HG03520 (cell line): ENCODE data around the gene RDH5.

Experiments
- ATAC-seq: cut with Tn5 transposase; IDR thresholded peaks from one replicate; pipeline ENCODE4 v1.9.1; 2021; ENCODE audit warnings: mild to moderate bottlenecking, moderate library complexity; ENCODE audit not compliant: unreplicated experiment

RDH5 gene

DNA sequence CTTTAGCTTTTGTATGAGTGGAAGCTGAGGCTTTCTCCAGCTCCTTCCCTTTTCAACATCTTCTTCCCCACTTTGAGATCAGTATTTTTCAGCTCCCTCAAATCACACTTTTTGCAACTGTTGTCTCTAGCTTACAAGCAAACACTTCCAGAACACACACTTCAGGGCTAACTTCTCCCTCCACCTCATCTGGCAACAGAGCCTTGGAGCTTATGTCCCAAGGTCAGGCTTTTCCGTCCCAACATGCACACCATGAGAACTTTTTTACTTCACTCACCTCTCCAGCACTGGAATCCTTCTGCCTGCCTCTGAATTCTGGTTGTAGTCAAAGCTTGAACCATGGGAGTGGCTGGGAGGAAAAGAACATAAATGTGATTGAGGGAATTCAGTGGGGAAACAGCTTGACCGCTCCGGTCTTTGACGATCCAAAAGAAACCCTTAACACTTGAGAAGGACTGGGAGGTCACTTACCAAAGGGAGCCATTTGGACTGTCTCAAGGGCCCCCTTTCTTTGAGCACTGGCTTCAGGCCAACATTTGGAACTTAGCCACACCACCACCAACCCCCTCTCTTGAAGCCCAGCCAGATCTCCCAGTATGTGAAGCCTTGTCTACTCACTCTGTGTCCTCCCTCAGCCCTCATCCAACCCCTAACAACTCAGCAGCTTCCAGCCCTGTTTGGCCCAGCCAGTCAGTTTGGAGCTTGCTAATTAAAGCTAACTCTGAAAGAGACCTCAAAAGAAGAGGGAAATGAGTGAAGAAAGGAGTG, 8.2 kb upstream of the RDH5 start:
- no peak for ATAC-seq

DNA sequence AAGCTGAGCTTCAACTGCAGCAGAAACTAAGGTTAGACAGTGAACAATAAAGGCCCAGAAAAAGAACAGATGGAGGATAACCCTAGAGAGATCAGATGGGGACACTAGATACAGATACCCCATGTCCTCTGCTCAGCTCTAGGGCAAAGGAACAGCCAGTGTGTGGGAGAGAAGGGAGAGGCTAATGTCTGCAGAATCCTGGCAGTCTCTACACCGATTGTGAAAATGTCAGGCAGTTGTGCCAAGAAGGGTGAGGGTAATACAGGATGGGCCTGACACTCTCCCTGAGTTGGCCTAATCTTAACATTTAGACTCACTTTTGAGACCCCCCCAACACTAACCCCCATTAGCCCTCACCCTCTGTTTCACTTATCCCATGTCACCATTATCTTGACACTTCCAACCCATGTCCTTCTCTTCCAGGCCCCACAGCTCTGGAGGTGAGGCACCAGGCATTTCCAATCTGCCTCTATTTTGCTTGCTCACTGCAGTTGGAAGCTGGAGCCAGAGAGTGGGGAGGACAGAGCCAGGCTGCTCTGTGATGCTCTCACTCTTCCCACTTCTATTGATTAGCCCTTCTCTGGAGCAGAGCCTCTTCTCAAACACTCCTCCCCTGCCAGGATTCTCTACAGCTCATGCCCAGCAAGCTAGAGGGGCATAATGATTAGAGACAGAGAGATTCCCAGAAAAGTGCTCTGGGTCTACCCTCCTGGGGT, 7.3 kb upstream of the RDH5 start:
- ATAC-seq, result no peak

DNA sequence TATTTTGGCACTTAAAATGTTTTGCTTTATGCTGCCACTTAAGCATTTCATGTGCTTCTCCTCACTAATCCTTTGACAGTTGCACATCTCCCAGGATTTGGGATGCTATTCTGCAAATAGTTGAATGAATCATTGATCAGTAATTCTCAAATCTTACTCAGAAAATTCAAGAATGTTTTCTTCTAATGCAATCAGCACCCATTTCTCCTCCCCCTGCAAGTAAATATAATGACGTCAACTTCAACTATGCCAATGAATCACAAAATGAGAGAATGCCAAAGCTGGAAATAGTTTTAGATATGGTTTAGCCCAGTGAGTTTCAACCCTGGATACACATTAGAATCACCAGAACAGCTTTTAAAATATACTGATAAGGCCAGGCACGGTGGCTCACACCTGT, 6.5 kb upstream of the RDH5 start:
- ATAC-seq, result no peak

DNA sequence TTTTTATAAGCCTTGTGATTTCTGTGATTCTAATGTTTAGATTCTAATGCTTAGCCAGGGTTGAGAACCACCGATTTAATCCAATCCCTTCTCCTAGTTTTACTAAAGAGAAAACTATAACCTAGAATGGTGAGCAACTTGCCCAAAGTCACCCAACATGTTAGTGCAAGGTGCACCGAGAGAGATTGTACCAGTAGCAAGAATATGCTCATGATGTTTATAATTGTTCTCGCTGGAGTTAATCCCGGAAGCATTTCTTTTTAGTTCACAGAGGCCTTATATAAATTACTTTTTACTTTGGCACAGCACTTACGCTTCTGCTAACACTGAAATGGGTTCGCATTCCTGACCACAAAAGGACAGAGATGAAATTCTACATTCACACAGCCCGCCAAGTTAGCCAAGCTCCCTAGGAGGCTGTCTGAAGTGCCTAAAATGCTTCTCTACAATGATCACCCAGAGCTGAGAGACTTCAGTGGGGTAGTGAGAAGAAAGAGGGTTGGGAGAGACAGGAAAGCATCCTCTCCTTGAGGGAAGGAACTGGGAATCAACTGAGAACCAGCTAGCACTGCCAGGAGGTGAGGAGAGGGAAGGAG, 4.9 kb upstream of the RDH5 start:
- no peak for ATAC-seq

DNA sequence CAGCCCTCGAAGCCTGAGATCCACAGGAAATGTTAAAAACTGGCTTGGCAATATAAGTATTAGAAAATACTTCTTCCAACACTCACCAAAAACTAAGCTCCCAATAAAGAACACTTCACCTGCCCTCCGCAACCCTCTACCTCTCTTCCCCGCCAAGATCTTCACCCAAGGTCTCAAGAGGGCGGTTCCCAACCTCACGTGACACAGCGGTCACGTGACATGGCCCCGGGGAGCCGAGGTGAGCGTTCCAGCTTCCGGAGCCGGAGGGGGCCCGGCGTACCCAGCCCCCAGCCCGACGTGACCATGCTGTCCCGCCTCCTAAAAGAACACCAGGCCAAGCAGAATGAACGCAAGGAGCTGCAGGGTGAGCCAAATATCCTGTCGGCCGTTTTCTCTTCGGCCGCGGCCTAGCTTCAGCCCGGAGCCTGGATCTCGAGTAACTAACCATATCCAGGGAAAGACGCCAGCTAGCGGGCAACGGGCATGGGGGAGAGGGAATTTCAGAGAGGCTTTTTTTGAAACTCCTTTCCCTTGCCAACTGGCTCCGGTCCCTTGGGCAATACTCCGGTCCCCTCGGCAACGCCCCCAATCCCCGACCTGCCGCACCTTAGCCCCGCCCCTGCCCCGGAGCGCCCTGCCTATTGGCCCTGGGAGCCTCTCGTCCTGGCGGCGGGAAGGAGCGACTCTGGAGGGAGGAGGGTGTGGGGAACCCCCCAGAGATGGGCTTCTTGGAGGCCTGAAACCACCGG, 4.2 kb upstream of the RDH5 start, which contains the start of gene BLOC1S1:
BLOC1S1 (plus strand) TSS at position 214 of the 749 bp plus-strand sequence; CDS start at position 220, 6 bp downstream.
- ATAC-seq, result peak; percentile 84

DNA sequence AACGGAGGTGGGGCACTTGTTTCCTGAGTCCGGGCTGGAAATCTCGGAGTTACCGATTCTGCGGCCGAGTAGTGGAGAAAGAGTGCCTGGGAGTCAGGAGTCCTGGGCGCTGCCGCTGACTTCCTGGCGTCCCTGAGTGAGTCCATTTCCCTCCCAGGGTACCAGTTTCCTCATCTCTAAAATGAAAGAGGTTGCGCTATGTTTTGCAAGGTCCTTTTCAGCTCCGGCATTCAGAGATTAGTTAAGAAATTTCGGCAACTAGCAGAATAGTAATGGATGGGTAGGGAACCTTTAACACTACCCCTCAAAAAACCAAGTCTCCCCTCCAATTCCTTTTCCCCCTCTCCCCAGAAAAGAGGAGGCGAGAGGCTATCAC, 3.6 kb upstream of the RDH5 start:
- ATAC-seq, result no peak

DNA sequence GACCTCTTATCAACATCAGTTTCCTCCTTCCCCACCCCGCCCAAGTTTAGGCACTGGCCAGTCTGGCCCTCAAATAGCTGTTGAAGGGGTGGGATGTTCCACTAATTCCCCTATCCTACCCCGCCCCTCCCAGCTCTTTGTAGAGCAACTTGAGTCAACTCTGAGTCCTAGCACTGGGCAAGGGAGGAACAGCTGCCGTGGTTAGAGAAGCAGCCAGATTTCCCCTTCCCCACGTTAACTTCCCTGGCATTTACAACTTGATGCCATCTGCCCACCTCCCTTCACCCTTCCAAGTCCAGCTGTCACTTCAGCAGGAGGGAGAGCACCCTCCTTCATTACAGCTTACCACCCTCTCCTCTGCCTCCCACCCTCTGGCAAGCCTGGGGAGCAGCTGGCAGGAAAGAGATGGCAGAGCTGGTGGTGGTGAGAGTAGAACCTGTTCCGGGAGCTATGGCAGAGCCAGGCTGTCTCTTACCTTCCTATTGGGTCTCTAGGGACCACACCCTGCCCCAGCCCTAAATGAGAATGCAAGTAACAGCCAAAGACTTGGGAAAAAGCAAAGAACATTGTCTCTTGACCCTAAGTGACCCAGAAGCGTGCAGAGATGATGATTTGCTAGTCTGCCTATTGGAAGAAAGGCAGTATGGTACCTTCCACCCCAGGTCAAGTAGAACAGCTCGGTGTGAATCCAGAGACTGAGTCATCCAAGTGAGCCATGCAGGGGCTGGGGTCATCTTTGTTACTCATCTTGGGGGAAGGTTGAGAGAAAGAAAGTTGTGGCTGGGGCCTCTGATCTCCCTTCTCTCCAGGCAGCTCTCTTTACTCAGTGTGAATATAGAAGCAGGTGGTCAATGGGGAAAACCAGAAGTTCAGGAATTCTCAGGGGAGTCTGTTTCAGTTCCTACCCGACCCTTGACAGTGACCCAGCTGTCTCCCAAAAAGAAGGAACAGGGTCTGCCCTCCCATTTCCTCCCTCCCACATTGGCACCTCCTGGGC, 2.9 kb upstream of the RDH5 start:
- ATAC-seq, result no peak

DNA sequence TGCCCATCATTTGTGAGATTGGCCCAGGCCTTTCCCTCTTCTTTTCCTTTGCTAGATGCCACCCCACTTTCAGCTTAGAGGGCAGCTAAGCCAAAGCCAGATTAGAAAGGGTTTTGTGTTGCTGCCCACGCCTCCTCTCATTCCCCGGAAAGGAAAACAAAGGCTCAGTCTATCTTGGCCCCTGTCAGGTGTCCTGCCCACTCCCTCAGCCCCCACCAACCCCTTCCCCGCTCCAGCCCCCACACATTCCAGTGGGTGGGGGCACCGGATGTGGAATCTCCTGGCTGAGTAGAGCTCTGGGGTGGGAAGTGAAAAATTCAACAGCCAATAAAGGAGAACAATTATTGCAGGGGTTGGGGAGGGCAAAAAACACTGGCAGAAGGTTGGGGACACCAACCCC, 2.2 kb upstream of the RDH5 start:
- no peak for ATAC-seq

DNA sequence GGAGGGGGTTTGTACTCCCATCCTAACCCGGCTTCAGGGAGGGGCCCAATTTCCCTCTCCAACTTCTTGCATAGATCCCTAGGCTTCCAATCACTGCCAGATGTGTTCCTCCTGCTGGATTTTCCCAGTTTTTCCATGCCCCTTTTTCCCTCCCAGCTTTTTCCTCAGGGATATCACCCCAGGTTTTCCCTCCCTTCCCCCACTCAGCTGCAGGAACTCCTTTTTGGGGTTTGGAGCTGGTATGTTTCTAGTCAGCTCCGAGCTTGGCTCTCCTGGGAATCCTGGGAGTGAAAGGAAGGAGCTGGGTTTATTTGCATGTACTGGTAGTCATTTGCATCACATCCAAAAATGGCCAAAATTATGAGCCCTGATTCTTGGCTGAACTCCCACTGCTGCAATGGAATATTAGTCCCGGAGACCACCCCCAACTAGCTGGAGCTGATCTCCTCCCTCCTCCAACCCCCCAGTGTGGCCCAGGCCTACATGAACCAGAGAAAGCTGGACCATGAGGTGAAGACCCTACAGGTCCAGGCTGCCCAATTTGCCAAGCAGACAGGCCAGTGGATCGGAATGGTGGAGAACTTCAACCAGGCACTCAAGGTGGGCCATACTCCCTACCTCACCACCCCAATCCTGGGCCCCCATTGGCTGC, 1.4 kb upstream of the RDH5 start:
- ATAC-seq, result no peak

DNA sequence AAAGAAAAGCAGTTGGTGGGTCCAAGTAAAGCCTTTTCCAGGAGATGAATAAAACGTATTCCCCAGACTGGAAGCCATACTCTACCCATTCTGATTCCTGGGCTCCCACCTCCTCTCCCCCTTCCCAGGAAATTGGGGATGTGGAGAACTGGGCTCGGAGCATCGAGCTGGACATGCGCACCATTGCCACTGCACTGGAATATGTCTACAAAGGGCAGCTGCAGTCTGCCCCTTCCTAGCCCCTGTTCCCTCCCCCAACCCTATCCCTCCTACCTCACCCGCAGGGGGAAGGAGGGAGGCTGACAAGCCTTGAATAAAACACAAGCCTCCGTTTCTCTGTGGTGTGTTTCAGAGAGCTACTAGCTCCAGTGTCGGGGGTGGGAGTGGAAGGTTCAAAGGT, 822 bp upstream of the RDH5 start:
- ATAC-seq, result no peak

DNA sequence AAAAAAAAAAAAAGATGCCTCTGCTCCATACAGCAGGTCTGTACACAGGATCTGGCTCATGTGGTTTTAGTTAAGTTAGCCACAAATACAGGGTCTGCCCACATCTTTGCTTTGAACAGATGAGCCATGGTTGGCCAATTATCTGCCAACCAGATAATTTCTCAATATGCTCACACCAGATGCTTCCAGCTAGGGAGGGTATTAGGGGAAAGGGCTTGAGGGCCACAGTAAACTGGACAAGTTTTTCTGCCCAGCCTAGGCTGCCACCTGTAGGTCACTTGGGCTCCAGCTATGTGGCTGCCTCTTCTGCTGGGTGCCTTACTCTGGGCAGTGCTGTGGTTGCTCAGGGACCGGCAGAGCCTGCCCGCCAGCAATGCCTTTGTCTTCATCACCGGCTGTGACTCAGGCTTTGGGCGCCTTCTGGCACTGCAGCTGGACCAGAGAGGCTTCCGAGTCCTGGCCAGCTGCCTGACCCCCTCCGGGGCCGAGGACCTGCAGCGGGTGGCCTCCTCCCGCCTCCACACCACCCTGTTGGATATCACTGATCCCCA, 776 bp downstream of the RDH5 start:
- ATAC-seq, result no peak

DNA sequence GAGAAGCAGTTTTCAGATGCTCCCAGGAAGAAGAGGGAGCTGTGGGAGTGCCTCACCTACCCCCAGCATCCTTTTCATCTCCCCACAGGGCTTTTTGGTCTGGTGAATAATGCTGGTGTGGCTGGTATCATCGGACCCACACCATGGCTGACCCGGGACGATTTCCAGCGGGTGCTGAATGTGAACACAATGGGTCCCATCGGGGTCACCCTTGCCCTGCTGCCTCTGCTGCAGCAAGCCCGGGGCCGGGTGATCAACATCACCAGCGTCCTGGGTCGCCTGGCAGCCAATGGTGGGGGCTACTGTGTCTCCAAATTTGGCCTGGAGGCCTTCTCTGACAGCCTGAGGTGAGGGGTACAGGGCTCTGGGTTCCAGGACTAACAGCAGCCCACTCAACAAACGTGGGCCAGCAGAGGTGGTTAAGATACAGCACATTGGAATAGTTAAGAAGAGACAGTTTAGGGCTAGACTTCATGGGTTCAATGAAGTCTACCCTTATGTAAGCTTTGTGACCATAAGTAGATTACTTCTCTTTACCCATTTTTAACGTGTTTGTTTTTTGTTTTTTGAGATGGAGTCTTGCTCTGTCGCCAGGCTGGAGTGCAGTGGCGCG, 1.5 kb downstream of the RDH5 start:
- ATAC-seq, result no peak

DNA sequence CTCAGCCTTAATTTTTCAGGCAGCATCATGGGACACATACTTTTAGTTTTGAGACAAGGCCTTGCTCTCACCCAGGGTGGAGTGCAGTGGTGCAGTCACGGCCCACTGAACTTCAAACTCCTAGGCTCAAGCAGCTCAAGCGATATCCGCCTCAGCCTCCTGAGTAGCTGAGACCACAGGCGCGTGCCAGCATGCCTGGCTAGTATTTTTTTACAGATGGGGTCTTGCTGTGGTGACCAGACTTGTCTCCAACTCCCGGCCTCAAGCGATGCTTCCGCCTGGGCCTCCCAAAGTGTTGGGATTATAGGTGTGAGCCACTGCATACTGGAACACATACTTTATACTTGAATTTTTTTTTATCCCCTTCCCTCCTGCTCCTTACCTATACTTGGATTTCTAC, 2.8 kb downstream of the RDH5 start:
- ATAC-seq, result no peak

DNA sequence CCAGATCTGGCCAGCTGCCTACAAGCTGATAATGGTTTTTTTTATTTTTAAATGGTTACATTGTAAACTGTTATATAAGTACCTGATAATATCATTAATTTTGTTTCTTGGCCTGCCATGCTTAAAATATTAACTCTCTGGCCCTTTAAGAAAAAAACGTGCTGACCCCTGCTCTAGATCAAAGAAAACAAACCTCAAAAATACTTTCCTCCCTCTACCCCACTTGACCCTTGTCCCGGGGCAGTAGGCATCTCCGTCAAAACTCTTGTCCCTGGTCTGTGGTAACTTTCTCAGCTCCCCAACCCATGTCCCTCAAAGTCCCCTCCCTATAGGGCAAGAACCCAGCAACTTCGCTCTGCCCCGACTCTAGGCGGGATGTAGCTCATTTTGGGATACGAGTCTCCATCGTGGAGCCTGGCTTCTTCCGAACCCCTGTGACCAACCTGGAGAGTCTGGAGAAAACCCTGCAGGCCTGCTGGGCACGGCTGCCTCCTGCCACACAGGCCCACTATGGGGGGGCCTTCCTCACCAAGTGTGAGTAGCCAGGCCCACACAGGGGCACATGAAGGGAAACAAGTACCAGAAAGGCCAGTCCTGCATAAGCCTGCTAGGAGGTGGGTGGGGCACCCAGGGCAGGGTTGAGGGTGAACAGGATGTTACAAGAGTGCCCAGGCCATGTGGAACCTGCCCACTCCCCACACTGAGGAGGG, 3.5 kb downstream of the RDH5 start:
- ATAC-seq, result no peak

DNA sequence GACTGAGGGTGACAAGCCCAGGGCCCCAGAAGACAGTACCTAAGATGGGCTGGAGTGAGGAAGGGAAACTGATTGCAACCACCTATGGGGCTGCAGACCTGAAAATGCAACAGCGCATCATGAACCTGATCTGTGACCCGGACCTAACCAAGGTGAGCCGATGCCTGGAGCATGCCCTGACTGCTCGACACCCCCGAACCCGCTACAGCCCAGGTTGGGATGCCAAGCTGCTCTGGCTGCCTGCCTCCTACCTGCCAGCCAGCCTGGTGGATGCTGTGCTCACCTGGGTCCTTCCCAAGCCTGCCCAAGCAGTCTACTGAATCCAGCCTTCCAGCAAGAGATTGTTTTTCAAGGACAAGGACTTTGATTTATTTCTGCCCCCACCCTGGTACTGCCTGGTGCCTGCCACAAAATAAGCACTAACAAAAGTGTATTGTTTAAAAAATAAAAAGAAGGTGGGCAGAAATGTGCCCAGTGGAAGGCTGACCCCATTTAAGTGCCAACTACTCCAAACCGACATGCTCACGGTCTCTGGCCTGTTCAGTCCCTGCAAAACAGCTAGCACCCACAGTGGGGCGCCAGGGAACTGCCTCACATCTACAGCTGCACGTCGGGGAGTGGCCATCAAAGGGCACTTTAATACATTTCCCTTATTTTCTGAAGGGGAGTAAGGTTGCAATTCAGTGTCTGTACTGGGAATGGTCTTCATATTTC, 4.2 kb downstream of the RDH5 start:
- ATAC-seq, result peak; percentile 27

DNA sequence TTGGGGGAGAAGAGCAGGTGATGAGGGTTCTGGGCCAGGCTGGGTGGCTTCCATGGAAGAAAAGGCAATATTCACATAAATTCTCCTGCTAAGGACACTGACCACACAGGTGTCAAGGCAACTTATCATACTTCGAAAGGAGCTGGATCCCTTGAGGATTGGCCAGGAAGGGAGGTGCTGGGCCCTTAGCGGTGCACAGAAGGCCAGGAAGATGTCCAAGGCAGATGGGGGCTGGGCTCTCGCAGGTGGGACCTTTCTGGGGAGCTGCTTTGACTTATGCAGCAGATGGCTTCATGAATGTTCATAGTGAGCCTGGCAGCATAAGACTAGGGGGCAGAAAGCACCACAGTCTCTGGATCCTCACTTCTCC, 4.7 kb downstream of the RDH5 start:
- ATAC-seq, result no peak

DNA sequence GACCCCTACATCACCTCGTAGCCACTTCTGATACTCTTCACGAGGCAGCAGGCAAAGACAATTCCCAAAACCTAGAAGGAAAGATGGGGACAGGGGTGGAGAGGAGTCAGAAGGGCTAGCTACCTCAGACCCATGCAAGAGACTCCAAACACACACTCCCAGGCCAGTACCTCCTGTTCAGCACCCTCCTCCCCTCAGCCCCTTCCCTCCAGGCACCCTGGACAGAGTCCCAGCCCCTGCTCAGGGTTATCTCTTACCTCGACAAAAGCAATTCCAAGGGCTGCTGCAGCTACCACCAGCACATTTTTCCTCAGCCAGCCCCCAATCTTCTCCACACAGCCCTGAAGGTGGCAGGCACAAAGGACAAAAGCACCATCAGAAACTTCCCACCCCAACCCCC, 5.4 kb downstream of the RDH5 start:
- ATAC-seq, result no peak

DNA sequence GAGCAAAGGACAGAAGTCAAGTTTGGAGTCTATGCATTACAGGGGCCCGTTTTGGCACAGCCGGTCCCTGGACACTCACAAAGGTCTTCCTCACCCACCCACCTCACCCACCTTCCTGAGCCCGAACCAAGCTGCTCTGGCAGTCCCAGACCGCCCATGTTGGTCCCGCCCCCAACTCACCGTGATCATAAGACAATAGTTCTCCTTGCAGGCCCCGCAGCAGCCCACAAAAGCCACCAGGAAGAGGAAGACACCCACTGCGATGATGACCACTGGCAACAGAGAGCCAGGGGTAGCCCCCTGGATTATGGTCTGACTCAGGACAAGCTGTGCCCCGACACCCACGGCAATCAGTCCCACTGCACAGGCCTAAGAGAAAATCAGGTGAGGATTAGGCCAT, 6.8 kb downstream of the RDH5 start:
- ATAC-seq, result no peak
